A673 (cell line): ENCODE measurements around the gene UFD1. TPM values are rescaled to one million over a fixed set of nuclear protein-coding genes. Genes with fewer than 3 reads are reported as not detected.

ENCODE experiments used
- BruUV-seq: library from RNA; stranded (reverse); fragments of 400-500 nt; replicated peaks from 2 replicates; lab custom pipeline; 2021; lab: Mats Ljungman, UMichigan
- CTCF ChIA-PET: fragments of 300-600 bp; sonication (Branson Sonifier 250); formaldehyde crosslinking; loops from one replicate; lab custom pipeline; 2022; ENCODE audit warnings: antibody characterized with exemption; lab: Charles Lee
- POLR2A ChIA-PET: fragments of 300-600 bp; sonication (Branson Sonifier 250); formaldehyde crosslinking; loops from one replicate; lab custom pipeline; 2022; ENCODE audit warnings: antibody characterized with exemption; ENCODE audit not compliant: low non-redundant PET; lab: Charles Lee
- DNase-seq: peaks from one replicate; pipeline ENCODE4 v3.0.0-alpha.2; 2015; ENCODE audit warnings: low spot score
- H3K27ac ChIP-seq: fragments of 200-600 bp; sonication (generic); 2 replicates; pipeline ENCODE4 v1.5.1; 2016; ENCODE audit warnings: mixed run types, low read depth, mild to moderate bottlenecking, mixed read lengths, antibody characterized with exemption, low read length; ENCODE audit not compliant: poor library complexity, severe bottlenecking
- H3K27me3 ChIP-seq: fragments of 200-600 bp; sonication (generic); replicated peaks from 2 replicates; pipeline ENCODE4 v1.6.1; 2017; ENCODE audit warnings: mixed run types, low read depth, mild to moderate bottlenecking, mixed read lengths, antibody characterized with exemption, low read length; ENCODE audit not compliant: insufficient read depth, poor library complexity
- H3K36me3 ChIP-seq: fragments of 200-600 bp; sonication (generic); 2 replicates; pipeline ENCODE4 v1.6.1; 2016; ENCODE audit warnings: mixed run types, mild to moderate bottlenecking, mixed read lengths, antibody characterized with exemption, low read length; ENCODE audit not compliant: insufficient read depth, poor library complexity, severe bottlenecking
- H3K4me1 ChIP-seq: fragments of 200-600 bp; sonication (generic); 2 replicates; pipeline ENCODE4 v1.6.1; 2017; ENCODE audit warnings: mixed run types, mild to moderate bottlenecking, mixed read lengths, antibody characterized with exemption, low read length; ENCODE audit not compliant: insufficient read depth, poor library complexity, severe bottlenecking
- H3K4me3 ChIP-seq: fragments of 200-600 bp; sonication (generic); 2 replicates; pipeline ENCODE4 v1.5.1; 2016; ENCODE audit warnings: low read depth, mixed run types, mild to moderate bottlenecking, mixed read lengths, low read length; ENCODE audit not compliant: poor library complexity, severe bottlenecking
- H3K9me3 ChIP-seq: fragments of 200-600 bp; sonication (generic); 2 replicates; pipeline ENCODE4 v1.6.1; 2016; ENCODE audit warnings: mixed run types, low read depth, mild to moderate bottlenecking, mixed read lengths, antibody characterized with exemption, low read length; ENCODE audit not compliant: poor library complexity, severe bottlenecking
- EZH2 ChIP-seq: fragments of 200-600 bp; sonication (generic); IDR thresholded peaks from 2 replicates; pipeline ENCODE4 v1.6.1; 2017; ENCODE audit warnings: borderline replicate concordance, low read depth, mild to moderate bottlenecking, mixed read lengths, antibody characterized with exemption, low read length; ENCODE audit not compliant: poor library complexity, severe bottlenecking
- intact Hi-C: fragments of 100-400 bp; cut with micrococcal nuclease; formaldehyde crosslinking; loops from one replicate; pipeline ENCODE4 v1.10.0; 2022; ENCODE audit not compliant: unreplicated experiment
- total RNA-seq: library from RNA; stranded (reverse); gene quantifications from 2 replicates; pipeline ENCODE4 v1.2.3, GENCODE V29; 2021
- TF ChIP-seq, protein P1 (sequence below): fragments of 300-800, 200-600 bp; sonication (generic); conservative IDR thresholded peaks from 2 replicates; pipeline ENCODE4 v1.5.1; 2017; ENCODE audit warnings: low read depth, mild to moderate bottlenecking, antibody characterized with exemption, low read length, moderate library complexity, mixed read lengths

The UFD1 gene
- total RNA-seq, 1 experiment from 2014 or later, result 195 TPM

DNA sequence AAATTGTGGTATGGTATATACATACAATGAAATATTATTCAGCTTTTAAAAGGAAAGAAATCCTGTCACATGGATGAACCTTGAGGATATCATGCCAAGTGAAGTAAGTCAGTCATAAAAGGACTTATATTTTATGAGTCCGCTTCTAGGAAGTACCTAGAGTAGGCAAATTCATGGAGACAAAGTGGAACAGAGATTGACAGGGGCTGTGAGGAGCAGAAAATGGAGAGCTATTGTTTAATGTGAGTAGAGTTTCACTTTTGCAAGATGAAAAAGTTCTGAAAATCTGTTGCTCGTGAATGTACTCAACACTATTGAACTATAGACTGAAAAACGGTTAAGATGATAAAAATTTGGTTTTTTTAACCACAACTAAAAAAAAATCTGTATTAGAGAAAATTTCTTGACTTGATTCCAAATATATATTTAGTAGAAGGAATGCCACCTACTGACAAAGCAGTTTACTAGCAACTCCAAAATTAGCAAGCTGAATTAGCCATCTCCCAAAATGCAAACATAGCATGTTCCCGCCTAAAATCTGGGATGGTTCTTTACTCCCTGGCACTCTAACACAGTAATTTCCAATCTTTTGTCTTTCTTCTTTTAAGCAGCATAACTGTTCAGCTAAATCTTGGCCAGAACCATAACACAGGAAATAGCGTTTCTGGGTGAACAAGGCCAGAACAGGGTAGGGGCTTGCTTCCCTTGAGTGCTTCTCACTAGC, 1.5 kb downstream of the UFD1 start:
- intact Hi-C loops, result loop anchor here (2.0 kb wide), 1 partner anchor 45 kb away; the partner anchor contains the start of gene MRPL40
- Histone ChIP-seq H3K4me3 (peak overlapping the region; percentile 75), H3K27me3 (no peaks in the 10 kb centered on the region), H3K27ac (peak overlapping the region; percentile 99), H3K36me3 (peaks cover 26% of the 10 kb centered on the region), H3K4me1 (peaks cover 9% of the 10 kb centered on the region), H3K9me3 (no peaks in the 10 kb centered on the region)
- TF ChIP-seq EZH2, result no peak
- TF ChIP-seq, protein P1, sequence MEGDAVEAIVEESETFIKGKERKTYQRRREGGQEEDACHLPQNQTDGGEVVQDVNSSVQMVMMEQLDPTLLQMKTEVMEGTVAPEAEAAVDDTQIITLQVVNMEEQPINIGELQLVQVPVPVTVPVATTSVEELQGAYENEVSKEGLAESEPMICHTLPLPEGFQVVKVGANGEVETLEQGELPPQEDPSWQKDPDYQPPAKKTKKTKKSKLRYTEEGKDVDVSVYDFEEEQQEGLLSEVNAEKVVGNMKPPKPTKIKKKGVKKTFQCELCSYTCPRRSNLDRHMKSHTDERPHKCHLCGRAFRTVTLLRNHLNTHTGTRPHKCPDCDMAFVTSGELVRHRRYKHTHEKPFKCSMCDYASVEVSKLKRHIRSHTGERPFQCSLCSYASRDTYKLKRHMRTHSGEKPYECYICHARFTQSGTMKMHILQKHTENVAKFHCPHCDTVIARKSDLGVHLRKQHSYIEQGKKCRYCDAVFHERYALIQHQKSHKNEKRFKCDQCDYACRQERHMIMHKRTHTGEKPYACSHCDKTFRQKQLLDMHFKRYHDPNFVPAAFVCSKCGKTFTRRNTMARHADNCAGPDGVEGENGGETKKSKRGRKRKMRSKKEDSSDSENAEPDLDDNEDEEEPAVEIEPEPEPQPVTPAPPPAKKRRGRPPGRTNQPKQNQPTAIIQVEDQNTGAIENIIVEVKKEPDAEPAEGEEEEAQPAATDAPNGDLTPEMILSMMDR, result peak; percentile 44
- TSS peak; percentile 42 for BruUV-seq
- ChIA-PET POLR2A (no interaction called here), CTCF (no interaction called here)
- DNase-seq, result peak; percentile 28

DNA sequence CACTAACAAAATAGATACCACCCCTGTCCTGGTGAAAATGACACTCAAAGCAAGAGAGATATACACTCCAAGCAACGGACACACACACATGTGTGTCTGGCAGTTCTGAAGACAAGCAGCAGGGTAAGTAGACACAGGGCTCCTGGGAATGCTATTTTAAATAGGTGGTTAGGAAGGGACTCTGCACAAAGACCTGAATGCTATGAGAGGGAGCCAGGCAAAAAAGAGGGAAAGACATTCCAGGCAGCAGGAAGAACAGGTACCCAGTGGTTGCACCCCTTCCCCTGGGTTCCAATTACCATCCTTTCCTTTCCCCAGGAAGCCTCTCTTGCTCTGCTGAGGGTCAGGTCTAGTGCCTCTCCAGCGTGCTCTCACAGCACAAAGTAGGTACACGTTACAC, 3.0 kb downstream of the UFD1 start:
- H3K4me1 ChIP-seq, result peaks cover 9% of the 10 kb centered on the region
- POLR2A ChIA-PET, result interaction anchor here (0.6 kb wide), 1 partner anchor 25 kb away, joined by 3 read pairs; no protein-coding TSS in a partner anchor
- H3K27ac ChIP-seq, result no peak overlapping the region
- BruUV-seq, result no TSS peak
- CTCF ChIA-PET, result no interaction called here
- TF ChIP-seq EZH2, result no peak
- TF ChIP-seq, protein P1, result no peak
- H3K27me3 ChIP-seq, result no peaks in the 10 kb centered on the region
- intact Hi-C loops, result no loop called here
- no peaks in the 10 kb centered on the region for H3K9me3 ChIP-seq
- no peak for DNase-seq
- peaks cover 32% of the 10 kb centered on the region for H3K36me3 ChIP-seq
- H3K4me3 ChIP-seq, result no peak overlapping the region

DNA sequence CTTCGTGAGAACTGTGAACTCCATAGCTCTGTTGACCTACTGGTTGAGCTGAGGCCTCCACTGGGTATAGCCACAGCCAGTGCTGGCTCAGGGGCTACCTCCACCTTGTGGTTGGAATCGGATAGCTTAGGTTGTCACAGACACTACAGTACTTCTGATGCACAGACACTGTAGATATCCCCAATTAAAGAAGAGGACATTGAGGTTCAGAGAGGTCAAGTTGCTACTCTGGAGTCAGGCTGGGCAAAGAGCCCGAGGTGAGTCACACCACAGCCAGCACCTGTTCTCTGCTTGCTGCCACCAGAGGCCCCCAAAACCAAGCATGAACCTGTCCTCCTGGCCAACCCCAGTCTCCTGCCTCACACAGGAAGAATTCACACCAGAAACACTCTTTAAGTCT, 5.4 kb downstream of the UFD1 start:
- H3K36me3 ChIP-seq, result peaks cover 54% of the 10 kb centered on the region
- intact Hi-C loops, result no loop called here
- DNase-seq, result no peak

More for the DNA sequence above, 5.4 kb downstream of the UFD1 start:
- ChIA-PET CTCF (no interaction called here), POLR2A (no interaction called here)
- BruUV-seq, result no TSS peak
- Histone ChIP-seq H3K27ac (no peak overlapping the region), H3K4me1 (peaks cover 9% of the 10 kb centered on the region), H3K9me3 (no peaks in the 10 kb centered on the region), H3K27me3 (no peaks in the 10 kb centered on the region), H3K4me3 (no peak overlapping the region)
- no peak for TF ChIP-seq EZH2
- TF ChIP-seq, protein P1, result no peak
